GM12878 (cell line): ENCODE results near the gene HOXB13. TPM values are rescaled to one million over a fixed set of nuclear protein-coding genes. Genes with fewer than 3 reads are reported as not detected.
A peak's percentile ranks its signal among the peaks of the same experiment; 100 is the strongest.

Experiments
- ATAC-seq: fragments of 200-7000 bp; cut with Tn5 transposase; 3 replicates; pipeline ENCODE4 v1.9.1; 2020; ENCODE audit warnings: mild to moderate bottlenecking, moderate library complexity
- BruUV-seq: library from RNA; stranded (reverse); fragments of 400-500 nt; replicated peaks from 2 replicates; lab custom pipeline; 2021; lab: Mats Ljungman, UMichigan
- CTCF ChIA-PET: fragments of 300-600 bp; sonication (Branson Sonifier 250); formaldehyde crosslinking; extraction: SDS; loops from one replicate; lab custom pipeline; 2021; ENCODE audit warnings: inconsistent platforms; lab: Yijun Ruan, JAX
- POLR2A ChIA-PET: fragments of 350-600 bp; formaldehyde crosslinking; extraction: SDS; loops from one replicate; lab custom pipeline; 2021; ENCODE audit warnings: inconsistent platforms; lab: Charles Lee
- RAD21 ChIA-PET: fragments of 300-600 bp; sonication (Branson Sonifier 250); formaldehyde crosslinking; loops from one replicate; lab custom pipeline; 2023; ENCODE audit warnings: antibody characterized with exemption; ENCODE audit not compliant: unreplicated experiment; lab: Charles Lee
- SMC1A ChIA-PET: fragments of 300-600 bp; sonication (Branson Sonifier 250); formaldehyde crosslinking; loops from one replicate; lab custom pipeline; 2023; ENCODE audit not compliant: unreplicated experiment, uncharacterized antibody; lab: Charles Lee
- DNase-seq: peaks from one replicate; pipeline ENCODE4 v3.0.0-alpha.2; 2011; ENCODE audit warnings: low read depth, low spot score
- FAIRE-seq: peaks from 3 replicates; lab custom pipeline; 2011; peaks lifted over from hg19 to GRCh38; lab: Jason Lieb, UNC
- H2AFZ ChIP-seq: 2 replicates; pipeline ENCODE4 v1.6.0; 2011; ENCODE audit warnings: low read depth, low read length, control low read depth; ENCODE audit not compliant: control insufficient read depth
- H3K27ac ChIP-seq: 2 replicates; pipeline ENCODE4 v1.5.1; 2011; ENCODE audit warnings: control low read depth; ENCODE audit not compliant: control insufficient read depth, insufficient read depth
- H3K27me3 ChIP-seq, 2 experiments: replicated peaks in 1 of 2; 2 replicates each; pipeline versions ENCODE4 v1.6.0 to v1.6.1; 2011; ENCODE audit warnings: low read length in 1 of 2; ENCODE audit not compliant: control insufficient read depth in 2 of 2, insufficient read depth in 2 of 2
- H3K36me3 ChIP-seq, 2 experiments: 2 replicates each; pipeline ENCODE4 v1.5.1; 2011; ENCODE audit warnings: low read length in 1 of 2; ENCODE audit not compliant: control insufficient read depth in 2 of 2, insufficient read depth in 2 of 2
- H3K4me1 ChIP-seq: 2 replicates; pipeline ENCODE4 v1.6.1; 2011; ENCODE audit warnings: mild to moderate bottlenecking, low read length, moderate library complexity, mixed read lengths; ENCODE audit not compliant: control insufficient read depth, insufficient read depth
- H3K4me2 ChIP-seq: 2 replicates; pipeline ENCODE4 v1.6.0; 2011; ENCODE audit warnings: control low read depth; ENCODE audit not compliant: control insufficient read depth, insufficient read depth
- H3K4me3 ChIP-seq: fragments of 200-600 bp; sonication (generic); 2 replicates; pipeline ENCODE4 v1.5.1; 2016
- H3K79me2 ChIP-seq: 2 replicates; pipeline ENCODE4 v1.6.0; 2011; ENCODE audit warnings: low read length; ENCODE audit not compliant: control insufficient read depth, insufficient read depth
- H3K9ac ChIP-seq: 2 replicates; pipeline ENCODE4 v1.8.0; 2011; ENCODE audit warnings: low read length, control low read depth, mixed read lengths; ENCODE audit not compliant: control insufficient read depth, insufficient read depth
- H3K9me3 ChIP-seq: replicated peaks from 3 replicates; pipeline ENCODE4 v1.5.1; 2011; ENCODE audit warnings: mild to moderate bottlenecking, low read length; ENCODE audit not compliant: control insufficient read depth, insufficient read depth
- H4K20me1 ChIP-seq: 2 replicates; pipeline ENCODE4 v1.6.0; 2011; ENCODE audit not compliant: control insufficient read depth, insufficient read depth
- CBX3 ChIP-seq: fragments of 200-600 bp; sonication (generic); IDR thresholded peaks from 2 replicates; pipeline ENCODE4 v1.6.1; 2016; ENCODE audit warnings: low read depth, borderline replicate concordance
- IRF4 ChIP-seq: IDR thresholded peaks from 2 replicates; pipeline ENCODE4 v1.6.1; 2011; ENCODE audit warnings: low read depth, low read length
- MTA3 ChIP-seq: IDR thresholded peaks from 2 replicates; pipeline ENCODE4 v1.6.1; 2012; ENCODE audit warnings: low read length, inconsistent platforms, borderline replicate concordance
- PAX5 ChIP-seq: IDR thresholded peaks from 2 replicates; pipeline ENCODE4 v1.6.1; 2011; ENCODE audit warnings: low read depth, low read length, borderline replicate concordance
- RELA ChIP-seq: fragments of 450-650 bp; IDR thresholded peaks from 2 replicates; pipeline ENCODE4 v1.8.0; 2014; ENCODE audit warnings: borderline replicate concordance; ENCODE audit not compliant: partially characterized antibody
- RUNX3 ChIP-seq: IDR thresholded peaks from 2 replicates; pipeline ENCODE4 v1.6.1; 2012; ENCODE audit warnings: low read length, inconsistent platforms
- SUPT20H ChIP-seq: IDR thresholded peaks from 2 replicates; pipeline ENCODE4 v1.6.1; 2011; ENCODE audit warnings: low read depth, mild to moderate bottlenecking, low read length, moderate library complexity, borderline replicate concordance; ENCODE audit not compliant: control insufficient read depth
- WGBS: methylation state at CpG from one replicate; pipeline ENCODE4 v1.1.6; 2016; ENCODE audit warnings: low lambda C conversion rate; ENCODE audit not compliant: insufficient replicate concordance, insufficient coverage; ENCODE audit errors: missing lambda C conversion rate; 5-methylcytosine and 5-hydroxymethylcytosine counted together
- in situ Hi-C: fragments of 300-500 bp; cut with MboI; formaldehyde crosslinking; loops from 9 replicates; pipeline ENCODE4 v1.14.3; 2018; ENCODE audit warnings: mixed read lengths
- intact Hi-C: fragments of 100-400 bp; cut with micrococcal nuclease; formaldehyde crosslinking; loops from one replicate; pipeline ENCODE4 v1.14.2; 2022; ENCODE audit not compliant: unreplicated experiment
- polyA plus RNA-seq, 11 experiments: library from polyadenylated mRNA; depleted of rRNA in 4 of 11; unstranded in 6 of 11; stranded (reverse) in 5 of 11; fragments of >200 nt; fragmentation: Nextera tagmentation in 4 of 11; fragmentation: Illumina TruSeq in 1 of 11; extraction: Ambion mirVana in 4 of 11; extraction: Trizol in 1 of 11; gene quantifications; 1 replicate in 1 of 11; 2 replicates in 10 of 11; pipeline versions ENCODE4 v1.2.1 to v1.2.3, GENCODE V29; 2011 to 2016; ENCODE audit warnings: inconsistent platforms in 2 of 11, missing spikeins in 2 of 11, low read depth in 1 of 11
- total RNA-seq, 4 experiments: library from RNA; depleted of rRNA in 3 of 4; stranded (reverse); fragments of >200 nt in 3 of 4; fragmentation: Illumina TruSeq in 1 of 4; extraction: Trizol in 1 of 4; gene quantifications; 2 replicates each; pipeline versions ENCODE4 v1.2.1 to v1.2.3, GENCODE V29; 2013 to 2021

The HOXB13 gene
- total and polyA plus RNA-seq, 10 of the 15 experiments (the other 5 are each of a cell fraction or from before 2014, with no cell fraction given) = 0.05 TPM; not detected in 9

DNA sequence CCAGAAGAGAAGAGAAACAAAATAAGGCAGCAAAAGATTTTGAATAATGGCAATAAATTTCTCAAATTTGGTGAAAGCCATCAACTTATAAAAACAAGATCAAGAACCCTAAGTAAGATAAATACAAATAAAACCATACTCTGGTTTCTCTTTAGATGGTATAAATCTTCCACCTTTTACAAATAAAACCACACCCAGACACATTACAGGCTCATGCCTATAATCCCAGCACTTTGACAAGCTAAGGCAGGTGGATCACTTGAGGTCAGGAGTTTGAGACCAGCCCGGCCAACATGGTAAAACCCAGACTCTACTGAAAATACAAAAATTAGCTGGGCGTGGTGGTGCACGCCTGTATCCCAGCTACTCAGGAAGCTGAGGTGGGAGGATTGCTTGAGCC is 44.7 kb upstream of the HOXB13 start:
- in situ Hi-C loops = no loop called here
- Histone ChIP-seq H3K9ac (no peak overlapping the region), H3K9me3 (no peaks in the 10 kb centered on the region), H3K36me3 (no peaks in the 10 kb centered on the region), H3K79me2 (no peaks in the 10 kb centered on the region)
- POLR2A ChIA-PET = no interaction called here
- no TSS peak for BruUV-seq
- SMC1A ChIA-PET = no interaction called here
- TF ChIP-seq MTA3 (no peak), IRF4 (no peak), CBX3 (no peak), RELA (no peak)
- TF ChIP-seq, all 136 proteins: peak for 0
- DNase-seq = no peak
- FAIRE-seq = no peak
- no peak overlapping the region for H3K4me3 ChIP-seq
- H3K27me3 ChIP-seq = no peaks in the 10 kb centered on the region
- no peak overlapping the region for H3K27ac ChIP-seq
- intact Hi-C loops = no loop called here
- no peak overlapping the region for H2AFZ ChIP-seq
- H3K4me1 ChIP-seq = peaks cover 5% of the 10 kb centered on the region
- ChIA-PET CTCF (no interaction called here), RAD21 (no interaction called here)
- no peak overlapping the region for H3K4me2 ChIP-seq
- no peak for ATAC-seq
- H4K20me1 ChIP-seq = no peaks in the 10 kb centered on the region
- 16% methylated on average over 3 of the region's 3 CpGs for WGBS

- in situ Hi-C loops = no loop called here
- H3K4me3 ChIP-seq = no peak overlapping the region
- FAIRE-seq = peak; percentile 62
- ChIA-PET RAD21 (no interaction called here), POLR2A (no interaction called here), CTCF (interaction anchor here (0.7 to 1.0 kb wide), 2 partner anchors 40 to 47 kb away, joined by 3 read pairs; no protein-coding TSS in a partner anchor), SMC1A (no interaction called here)
- H3K27me3 ChIP-seq = peaks cover 0 to 1% of the 10 kb centered on the region in 2 experiments; a peak in 1 of 4 replicates
- H3K36me3 ChIP-seq = no peaks in the 10 kb centered on the region
- WGBS = 2% methylated on average over 3 of the region's 3 CpGs
- peaks cover 5% of the 10 kb centered on the region for H3K4me1 ChIP-seq
- no peak overlapping the region for H3K27ac ChIP-seq
- peak; percentile 21 for DNase-seq
- no peaks in the 10 kb centered on the region for H4K20me1 ChIP-seq
- BruUV-seq = no TSS peak
- H3K79me2 ChIP-seq = no peaks in the 10 kb centered on the region
- no peak overlapping the region for H3K9ac ChIP-seq
- H3K4me2 ChIP-seq = no peak overlapping the region
- no peak for TF ChIP-seq CBX3
- 0 out of 2 replicates have a peak, but pooled peaks have one; percentile 40 for TF ChIP-seq PAX5
- TF ChIP-seq SUPT20H = no peak
- TF ChIP-seq RUNX3 = peak; percentile 68
- TF ChIP-seq, all 136 proteins: peak for 2
- Histone ChIP-seq H2AFZ (no peak overlapping the region), H3K9me3 (no peaks in the 10 kb centered on the region)
- intact Hi-C loops = no loop called here
- ATAC-seq = peak; percentile 44; the same call in 1 of the 3 replicates
Measured at GRCh38 chr17:48770954-48771353, 42.4 kb upstream of the HOXB13 start.
